Immature natural killer cell (primary cell): ENCODE data around the gene MCF2L. TPM values are rescaled to one million over a fixed set of nuclear protein-coding genes. Genes with fewer than 3 reads are reported as not detected.

Experiments used
- DNase-seq, 3 donors: peaks; one replicate each; pipeline ENCODE4 v3.0.0; 2022; ENCODE audit warnings: mixed read lengths in 1 of 3
- H3K27ac Mint-ChIP-seq, 6 donors: one replicate each; pipeline ENCODE4 v1.8.0; 2020; ENCODE audit warnings: mixed read lengths in 6 of 6, mild to moderate bottlenecking in 5 of 6, inconsistent platforms in 4 of 6, moderate library complexity in 3 of 6
- H3K27me3 Mint-ChIP-seq, 3 donors: one replicate each; pipeline ENCODE4 v1.8.0; 2020 to 2021; ENCODE audit warnings: low read depth in 3 of 3, mild to moderate bottlenecking in 3 of 3, mixed read lengths in 3 of 3, moderate library complexity in 3 of 3, inconsistent platforms in 1 of 3
- H3K36me3 Mint-ChIP-seq, 3 donors: one replicate each; pipeline ENCODE4 v1.8.0; 2020; ENCODE audit warnings: mixed read lengths in 3 of 3, inconsistent platforms in 2 of 3, mild to moderate bottlenecking in 2 of 3
- H3K4me1 Mint-ChIP-seq, 2 donors: one replicate each; pipeline ENCODE4 v1.8.0; 2020; ENCODE audit warnings: inconsistent platforms in 2 of 2, mild to moderate bottlenecking in 2 of 2, mixed read lengths in 2 of 2, moderate library complexity in 1 of 2
- H3K4me3 Mint-ChIP-seq, 5 donors: one replicate each; pipeline ENCODE4 v1.8.0; 2020; ENCODE audit warnings: mild to moderate bottlenecking in 5 of 5, mixed read lengths in 5 of 5, inconsistent platforms in 3 of 5, moderate library complexity in 3 of 5
- H3K9me3 Mint-ChIP-seq, 6 donors: one replicate each; pipeline ENCODE4 v1.8.0; 2020; ENCODE audit warnings: mild to moderate bottlenecking in 6 of 6, mixed read lengths in 6 of 6, inconsistent platforms in 4 of 6, moderate library complexity in 3 of 6
- polyA plus RNA-seq, 3 donors: library from polyadenylated mRNA; unstranded; fragments of 300-500 nt; fragmentation: Illumina TruSeq; gene quantifications; one replicate each; pipeline ENCODE4 v1.2.3, GENCODE V29; 2021

MCF2L gene
- polyA plus RNA-seq, 3 donors from 2014 or later = 0.82 TPM; not detected in 2

- no peak for DNase-seq
- Mint-ChIP-seq H3K36me3 (peaks cover 0 to 4% (median 0%) of the 10 kb centered on the region in 3 donors), H3K4me1 (peaks cover 7 to 8% of the 10 kb centered on the region in 2 donors), H3K9me3 (peaks cover 0 to 1% (median 0%) of the 10 kb centered on the region in 6 donors), H3K27me3 (peaks cover 9 to 21% (median 13%) of the 10 kb centered on the region in 3 donors), H3K27ac (no peak overlapping the region), H3K4me3 (no peak overlapping the region)
These were observed 5.7 kb downstream of the MCF2L start for GRCh38 chr13:112974671-112975070.

DNA sequence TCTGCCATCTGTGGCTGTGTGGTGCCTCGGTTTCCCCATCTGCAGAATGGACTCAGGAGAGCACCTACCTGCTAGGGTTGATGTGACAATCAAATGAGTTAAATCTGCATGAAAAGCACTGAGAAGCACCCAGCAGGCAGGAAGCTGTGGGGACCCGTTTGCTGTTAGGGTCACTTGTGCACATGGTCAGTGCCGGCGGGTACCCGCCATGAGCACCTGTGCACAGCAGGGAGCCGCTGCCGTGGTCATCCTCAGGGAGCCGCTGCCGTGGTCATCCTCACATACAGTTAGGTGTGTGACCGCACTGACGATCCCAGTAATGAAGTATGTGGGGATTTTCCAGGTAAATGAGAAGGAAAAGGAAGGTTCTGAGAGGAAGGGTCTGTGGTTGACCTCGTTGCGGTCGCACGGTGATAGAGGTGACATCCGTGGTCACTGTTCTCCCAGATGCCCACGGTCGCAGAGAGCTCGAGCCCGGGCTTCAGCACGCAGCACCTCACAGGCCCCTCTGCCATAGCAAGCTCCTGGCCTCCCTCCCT, 6.5 kb downstream of the MCF2L start:
- Mint-ChIP-seq H3K27me3 (peaks cover 5 to 16% (median 11%) of the 10 kb centered on the region in 3 donors), H3K4me3 (no peak overlapping the region), H3K27ac (no peak overlapping the region), H3K4me1 (peaks cover 0 to under 1% of the 10 kb centered on the region in 2 donors), H3K36me3 (peaks cover 0 to 4% (median 0%) of the 10 kb centered on the region in 3 donors), H3K9me3 (peaks cover 0 to 1% (median 0%) of the 10 kb centered on the region in 6 donors)
- no peak for DNase-seq

DNA sequence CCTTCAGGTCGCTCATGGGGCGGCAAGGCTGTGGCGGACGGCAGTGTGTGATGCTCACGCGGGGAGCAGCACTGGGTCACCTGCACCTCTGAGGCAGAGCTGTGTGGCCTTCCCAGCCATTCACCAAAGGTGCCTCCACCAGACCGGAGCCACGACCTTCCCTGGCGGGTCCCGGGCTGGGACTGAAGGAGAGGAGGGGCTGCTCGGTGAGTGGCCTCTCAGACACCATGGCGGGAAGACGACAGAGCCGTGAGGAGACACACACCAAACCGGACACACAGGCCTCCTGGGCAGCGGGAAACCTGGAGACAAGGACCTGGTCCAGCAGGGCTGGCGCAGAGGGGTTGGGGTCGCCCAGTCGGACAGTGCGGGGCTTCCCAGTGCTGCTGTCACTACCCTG, 7.5 kb downstream of the MCF2L start:
- peaks cover 6 to 12% (median 11%) of the 10 kb centered on the region in 3 donors for H3K27me3 Mint-ChIP-seq
- no peaks in the 10 kb centered on the region for H3K4me1 Mint-ChIP-seq
- DNase-seq = no peak
- no peak overlapping the region for H3K27ac Mint-ChIP-seq
- peaks cover 0 to 1% (median 0%) of the 10 kb centered on the region in 6 donors for H3K9me3 Mint-ChIP-seq
- peaks cover 0 to 4% (median 0%) of the 10 kb centered on the region in 3 donors for H3K36me3 Mint-ChIP-seq
- H3K4me3 Mint-ChIP-seq = no peak overlapping the region

- peaks cover 6 to 11% (median 10%) of the 10 kb centered on the region in 3 donors for H3K27me3 Mint-ChIP-seq
- peaks cover 0 to 4% (median 0%) of the 10 kb centered on the region in 3 donors for H3K36me3 Mint-ChIP-seq
- H3K9me3 Mint-ChIP-seq = peaks cover 0 to 1% (median 0%) of the 10 kb centered on the region in 6 donors
- H3K4me3 Mint-ChIP-seq = no peak overlapping the region
- H3K27ac Mint-ChIP-seq = no peak overlapping the region
- no peak for DNase-seq
- H3K4me1 Mint-ChIP-seq = no peaks in the 10 kb centered on the region
These were observed 8.1 kb downstream of the MCF2L start for GRCh38 chr13:112977091-112977490.

DNA sequence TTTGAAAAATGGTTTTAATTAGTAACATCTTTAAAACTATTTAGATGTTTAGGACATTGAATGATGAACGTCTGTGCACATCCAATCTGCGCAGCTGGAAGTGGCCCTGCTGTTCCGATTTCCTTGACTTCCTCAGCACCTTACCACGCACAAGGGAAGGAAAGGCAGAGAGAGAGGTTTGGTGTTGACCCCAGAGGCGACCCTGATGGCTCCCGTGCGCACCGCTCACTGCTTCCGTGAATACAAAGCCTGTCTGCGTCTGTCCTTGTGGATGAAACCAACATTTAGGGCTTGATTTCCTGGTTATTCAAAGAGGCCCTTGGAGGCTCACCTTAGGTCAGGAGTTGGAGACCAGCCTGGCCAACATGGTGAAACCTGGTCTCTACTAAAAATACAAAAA, 8.5 kb downstream of the MCF2L start:
- peaks cover 0 to 1% (median 0%) of the 10 kb centered on the region in 6 donors for H3K9me3 Mint-ChIP-seq
- peaks cover 0 to under 1% (median 0%) of the 10 kb centered on the region in 3 donors for H3K36me3 Mint-ChIP-seq
- H3K4me3 Mint-ChIP-seq = no peak overlapping the region
- H3K4me1 Mint-ChIP-seq = no peaks in the 10 kb centered on the region
- no peak for DNase-seq
- H3K27ac Mint-ChIP-seq = no peak overlapping the region
- peaks cover 6 to 11% (median 9%) of the 10 kb centered on the region in 3 donors for H3K27me3 Mint-ChIP-seq

GRCh38 chr13:112978561-112979405, 9.8 kb downstream of the MCF2L start:
- Mint-ChIP-seq H3K4me1 (no peaks in the 10 kb centered on the region), H3K27ac (no peak overlapping the region), H3K36me3 (no peaks in the 10 kb centered on the region), H3K27me3 (peaks cover 6 to 11% (median 11%) of the 10 kb centered on the region in 3 donors), H3K4me3 (no peak overlapping the region), H3K9me3 (peaks cover 0 to 1% (median 0%) of the 10 kb centered on the region in 6 donors)
- no peak for DNase-seq

GRCh38 chr13:112979406-112979902, 10.4 kb downstream of the MCF2L start:
- Mint-ChIP-seq H3K9me3 (no peaks in the 10 kb centered on the region), H3K27ac (no peak overlapping the region), H3K4me3 (no peak overlapping the region), H3K36me3 (no peaks in the 10 kb centered on the region), H3K4me1 (no peaks in the 10 kb centered on the region), H3K27me3 (peaks cover 6 to 11% (median 11%) of the 10 kb centered on the region in 3 donors)
- DNase-seq = no peak

DNA sequence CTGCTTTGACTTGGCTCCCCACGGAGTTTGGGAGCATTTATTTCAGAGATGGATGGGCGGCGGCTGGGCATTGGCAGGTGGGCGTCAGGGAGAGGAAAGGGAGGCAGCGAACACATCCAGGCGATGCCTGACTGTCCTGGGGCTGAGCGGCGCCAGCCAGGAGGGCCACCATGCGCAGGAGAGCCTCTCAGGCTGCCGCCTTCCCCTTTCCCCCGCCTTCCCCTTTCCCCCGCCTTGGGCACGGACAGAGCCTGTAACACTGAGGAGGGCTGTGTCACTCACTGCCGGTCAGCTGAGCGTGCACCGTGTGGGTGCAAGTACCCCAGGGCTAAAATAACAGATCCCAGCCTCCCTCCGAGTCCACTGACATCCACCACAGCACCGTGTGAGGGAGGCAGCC, 11.4 kb downstream of the MCF2L start:
- Mint-ChIP-seq H3K27ac (no peak overlapping the region), H3K4me1 (no peaks in the 10 kb centered on the region), H3K27me3 (peaks cover 6 to 11% (median 9%) of the 10 kb centered on the region in 3 donors), H3K36me3 (no peaks in the 10 kb centered on the region), H3K4me3 (no peak overlapping the region), H3K9me3 (no peaks in the 10 kb centered on the region)
- no peak for DNase-seq

- Mint-ChIP-seq H3K36me3 (no peaks in the 10 kb centered on the region), H3K4me3 (no peak overlapping the region), H3K27me3 (peaks cover 5 to 8% (median 6%) of the 10 kb centered on the region in 3 donors), H3K9me3 (no peaks in the 10 kb centered on the region), H3K4me1 (no peaks in the 10 kb centered on the region), H3K27ac (no peak overlapping the region)
- no peak for DNase-seq
These were observed 12.4 kb downstream of the MCF2L start for GRCh38 chr13:112981451-112981850.

- Mint-ChIP-seq H3K27me3 (peaks cover 2 to 7% (median 5%) of the 10 kb centered on the region in 3 donors), H3K36me3 (no peaks in the 10 kb centered on the region), H3K4me3 (no peak overlapping the region), H3K4me1 (no peaks in the 10 kb centered on the region), H3K27ac (no peak overlapping the region), H3K9me3 (no peaks in the 10 kb centered on the region)
- no peak for DNase-seq
These were observed 13.4 kb downstream of the MCF2L start for GRCh38 chr13:112982281-112983041.

DNA sequence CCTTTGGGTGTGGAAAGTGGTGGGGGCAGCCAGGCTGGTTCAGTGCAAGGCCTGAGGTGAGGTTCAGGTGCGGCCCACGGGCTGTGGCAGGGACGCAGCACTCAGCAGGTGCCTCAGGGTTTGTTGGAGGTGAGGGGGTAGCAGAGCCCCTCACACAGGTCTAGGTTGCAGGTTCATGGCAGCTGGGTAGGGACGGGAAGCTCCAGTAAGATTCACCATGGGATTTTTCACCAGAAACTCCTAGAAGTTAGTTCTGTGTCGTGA, 14.0 kb downstream of the MCF2L start:
- Mint-ChIP-seq H3K9me3 (no peaks in the 10 kb centered on the region), H3K27ac (no peak overlapping the region), H3K4me1 (no peaks in the 10 kb centered on the region), H3K27me3 (peaks cover 2 to 5% (median 5%) of the 10 kb centered on the region in 3 donors), H3K4me3 (no peak overlapping the region), H3K36me3 (no peaks in the 10 kb centered on the region)
- DNase-seq = no peak

- no peak overlapping the region for H3K27ac Mint-ChIP-seq
- no peak for DNase-seq
- H3K4me3 Mint-ChIP-seq = no peak overlapping the region
- peaks cover 2 to 5% (median 4%) of the 10 kb centered on the region in 3 donors for H3K27me3 Mint-ChIP-seq
- H3K36me3 Mint-ChIP-seq = no peaks in the 10 kb centered on the region
- no peaks in the 10 kb centered on the region for H3K4me1 Mint-ChIP-seq
- H3K9me3 Mint-ChIP-seq = no peaks in the 10 kb centered on the region
These were observed 14.6 kb downstream of the MCF2L start for GRCh38 chr13:112983428-112984196.

DNA sequence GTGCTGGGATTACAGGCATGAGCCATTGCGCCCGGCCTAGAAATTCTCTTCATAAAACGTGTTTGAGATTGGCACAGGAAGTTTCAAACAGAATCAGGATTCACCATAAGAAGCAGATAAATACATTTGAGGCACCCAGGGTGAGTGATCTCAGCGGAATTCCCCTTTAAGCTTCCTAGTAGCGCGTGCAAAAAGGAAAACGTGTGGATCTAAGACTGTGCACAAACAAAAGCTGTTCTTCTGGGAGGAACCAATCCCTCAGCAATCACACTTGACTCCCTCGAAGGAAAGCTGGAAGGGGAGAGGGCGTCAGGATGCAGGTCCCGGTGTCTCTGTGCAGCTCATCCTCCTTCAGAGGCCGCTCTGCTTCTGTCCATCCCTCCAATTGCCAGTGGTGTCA, 15.5 kb downstream of the MCF2L start:
- Mint-ChIP-seq H3K27ac (no peak overlapping the region), H3K4me3 (no peak overlapping the region), H3K4me1 (no peaks in the 10 kb centered on the region), H3K9me3 (no peaks in the 10 kb centered on the region), H3K27me3 (peaks cover 0 to 5% (median 2%) of the 10 kb centered on the region in 3 donors), H3K36me3 (no peaks in the 10 kb centered on the region)
- DNase-seq = no peak
